Measurements from ENCODE around the gene RESF1. TPM values are rescaled to one million over a fixed set of nuclear protein-coding genes. Genes with fewer than 3 reads are reported as not detected.
A peak's percentile ranks its signal among the peaks of the same experiment; 100 is the strongest.

The RESF1 gene
- total RNA-seq, 1 donor from 2014 or later: 287 TPM

DNA sequence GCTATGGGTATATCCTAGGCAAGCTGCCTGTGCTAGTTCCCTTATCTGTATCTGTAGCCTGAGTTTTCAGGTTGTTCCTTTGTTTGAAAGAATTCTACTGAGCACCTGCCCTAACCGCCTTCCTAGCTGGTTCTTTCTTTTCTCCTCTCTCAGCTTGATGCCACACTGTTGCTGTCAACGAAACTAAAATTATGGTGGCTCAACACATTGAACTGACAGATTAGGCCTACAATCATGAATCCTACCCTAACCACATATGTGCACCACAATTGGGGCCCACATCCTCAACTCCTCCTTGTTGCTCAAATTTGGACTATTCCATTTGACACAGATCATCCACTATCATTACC is 36.2 kb upstream of the RESF1 start:
- peaks cover 20% of the 10 kb centered on the region for H3K36me3 Mint-ChIP-seq (ENCODE audit: insufficient read depth)
- H3K9me3 Mint-ChIP-seq (ENCODE audit: low read depth): peaks cover 40% of the 10 kb centered on the region
- TF ChIP-seq, protein P1, sequence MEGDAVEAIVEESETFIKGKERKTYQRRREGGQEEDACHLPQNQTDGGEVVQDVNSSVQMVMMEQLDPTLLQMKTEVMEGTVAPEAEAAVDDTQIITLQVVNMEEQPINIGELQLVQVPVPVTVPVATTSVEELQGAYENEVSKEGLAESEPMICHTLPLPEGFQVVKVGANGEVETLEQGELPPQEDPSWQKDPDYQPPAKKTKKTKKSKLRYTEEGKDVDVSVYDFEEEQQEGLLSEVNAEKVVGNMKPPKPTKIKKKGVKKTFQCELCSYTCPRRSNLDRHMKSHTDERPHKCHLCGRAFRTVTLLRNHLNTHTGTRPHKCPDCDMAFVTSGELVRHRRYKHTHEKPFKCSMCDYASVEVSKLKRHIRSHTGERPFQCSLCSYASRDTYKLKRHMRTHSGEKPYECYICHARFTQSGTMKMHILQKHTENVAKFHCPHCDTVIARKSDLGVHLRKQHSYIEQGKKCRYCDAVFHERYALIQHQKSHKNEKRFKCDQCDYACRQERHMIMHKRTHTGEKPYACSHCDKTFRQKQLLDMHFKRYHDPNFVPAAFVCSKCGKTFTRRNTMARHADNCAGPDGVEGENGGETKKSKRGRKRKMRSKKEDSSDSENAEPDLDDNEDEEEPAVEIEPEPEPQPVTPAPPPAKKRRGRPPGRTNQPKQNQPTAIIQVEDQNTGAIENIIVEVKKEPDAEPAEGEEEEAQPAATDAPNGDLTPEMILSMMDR (IDR thresholded peaks at IDR 0.05; ENCODE audit: unreplicated experiment): no peak
- no peak overlapping the region for H3K27ac Mint-ChIP-seq
- H3K4me3 Mint-ChIP-seq (ENCODE audit: low read depth): no peak overlapping the region
- H3K4me1 Mint-ChIP-seq (ENCODE audit: low read depth): no peaks in the 10 kb centered on the region
- no peaks in the 10 kb centered on the region for H3K27me3 Mint-ChIP-seq
- DNase-seq (ENCODE audit: low spot score, unreplicated experiment): no peak

- H3K4me1 Mint-ChIP-seq (ENCODE audit: low read depth): peaks cover 3% of the 10 kb centered on the region
- no peak overlapping the region for H3K4me3 Mint-ChIP-seq (ENCODE audit: low read depth)
- H3K27me3 Mint-ChIP-seq: no peaks in the 10 kb centered on the region
- peak overlapping the region; percentile 1 for H3K27ac Mint-ChIP-seq
- no peak for DNase-seq (ENCODE audit: low spot score, unreplicated experiment)
- TF ChIP-seq, protein P1 (IDR thresholded peaks at IDR 0.05; ENCODE audit: unreplicated experiment): no peak
- peaks cover 10% of the 10 kb centered on the region for H3K36me3 Mint-ChIP-seq (ENCODE audit: insufficient read depth)
- H3K9me3 Mint-ChIP-seq (ENCODE audit: low read depth): peaks cover 39% of the 10 kb centered on the region
These were observed 30.8 kb upstream of the RESF1 start for GRCh38 chr12:31928246-31929026.

DNA sequence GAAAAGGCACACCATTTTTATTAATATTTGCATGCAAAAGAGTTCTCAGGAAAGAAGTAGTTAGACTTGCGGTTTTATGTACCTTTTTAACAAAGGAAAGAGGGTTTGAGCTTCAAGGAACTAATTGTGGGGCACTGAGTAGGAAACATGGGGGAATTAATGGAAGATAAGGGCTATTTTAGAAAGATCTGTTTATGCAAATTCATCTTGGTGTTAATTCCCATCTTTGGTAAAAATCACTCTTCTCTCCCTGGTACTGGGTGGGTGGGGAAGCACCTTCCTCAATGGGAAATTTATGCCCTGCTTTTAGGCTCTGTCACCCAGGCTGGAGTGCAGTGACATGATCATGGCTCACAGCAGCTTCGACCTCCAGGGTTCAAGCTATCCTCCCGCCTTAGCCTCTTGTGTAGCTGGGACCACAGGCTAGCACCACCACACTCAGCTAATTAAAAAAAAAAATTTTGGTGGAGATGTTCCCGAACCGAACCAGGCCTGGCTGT is 30.1 kb upstream of the RESF1 start:
- TF ChIP-seq, protein P1 (IDR thresholded peaks at IDR 0.05; ENCODE audit: unreplicated experiment): no peak
- H3K4me1 Mint-ChIP-seq (ENCODE audit: low read depth): peaks cover 4% of the 10 kb centered on the region
- DNase-seq (ENCODE audit: low spot score, unreplicated experiment): no peak
- H3K9me3 Mint-ChIP-seq (ENCODE audit: low read depth): peaks cover 35% of the 10 kb centered on the region
- no peak overlapping the region for H3K4me3 Mint-ChIP-seq (ENCODE audit: low read depth)
- peaks cover 10% of the 10 kb centered on the region for H3K36me3 Mint-ChIP-seq (ENCODE audit: insufficient read depth)
- no peak overlapping the region for H3K27ac Mint-ChIP-seq
- H3K27me3 Mint-ChIP-seq: no peaks in the 10 kb centered on the region

DNA sequence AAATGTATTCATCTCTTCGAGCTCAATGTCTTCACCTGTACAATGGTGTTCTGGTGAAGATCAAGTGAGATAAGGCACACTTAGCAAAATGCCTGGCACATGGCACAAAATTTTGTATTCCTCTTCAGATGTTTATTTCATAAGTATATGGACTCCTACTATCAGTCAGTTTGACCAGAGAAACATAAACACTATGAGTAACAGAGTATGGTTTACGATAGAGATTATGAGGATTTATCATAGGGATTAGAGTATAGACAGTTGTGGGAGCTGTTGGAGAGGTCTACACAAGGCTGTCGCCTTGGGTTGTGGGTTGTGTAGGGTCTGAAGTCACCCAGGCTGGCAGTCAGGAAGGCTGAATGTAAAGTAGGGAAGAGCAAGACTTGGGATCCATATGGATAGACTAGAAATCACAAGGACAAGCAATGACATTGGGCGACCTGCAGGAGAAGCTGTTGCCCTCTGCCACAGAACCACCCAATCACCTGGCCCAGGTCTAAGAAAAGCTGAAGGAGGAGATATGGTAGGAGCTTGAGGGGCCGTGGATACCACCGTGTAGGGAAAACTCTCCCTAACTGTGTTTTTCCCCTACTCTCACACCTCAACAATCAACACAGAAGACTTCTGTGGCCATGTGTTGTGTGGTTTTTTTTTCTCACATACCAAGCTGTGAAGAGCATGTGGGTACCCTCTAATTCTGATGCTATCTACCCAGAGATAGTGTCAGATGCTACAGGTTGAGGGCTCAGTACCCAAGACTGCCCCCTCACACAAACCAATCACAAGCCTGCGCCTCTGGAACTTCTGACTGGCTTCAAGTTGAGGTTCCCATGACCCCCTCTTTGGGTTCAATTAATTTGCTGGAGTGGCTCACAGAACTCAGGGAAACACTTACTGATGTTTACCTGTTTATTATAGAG is 27.2 kb upstream of the RESF1 start:
- Mint-ChIP-seq H3K4me3 (ENCODE audit: low read depth) (no peak overlapping the region), H3K36me3 (ENCODE audit: insufficient read depth) (peaks cover 12% of the 10 kb centered on the region), H3K27me3 (no peaks in the 10 kb centered on the region), H3K9me3 (ENCODE audit: low read depth) (peaks cover 34% of the 10 kb centered on the region), H3K4me1 (ENCODE audit: low read depth) (peaks cover 7% of the 10 kb centered on the region), H3K27ac (no peak overlapping the region)
- TF ChIP-seq, protein P1 (IDR thresholded peaks at IDR 0.05; ENCODE audit: unreplicated experiment): no peak
- no peak for DNase-seq (ENCODE audit: low spot score, unreplicated experiment)

DNA sequence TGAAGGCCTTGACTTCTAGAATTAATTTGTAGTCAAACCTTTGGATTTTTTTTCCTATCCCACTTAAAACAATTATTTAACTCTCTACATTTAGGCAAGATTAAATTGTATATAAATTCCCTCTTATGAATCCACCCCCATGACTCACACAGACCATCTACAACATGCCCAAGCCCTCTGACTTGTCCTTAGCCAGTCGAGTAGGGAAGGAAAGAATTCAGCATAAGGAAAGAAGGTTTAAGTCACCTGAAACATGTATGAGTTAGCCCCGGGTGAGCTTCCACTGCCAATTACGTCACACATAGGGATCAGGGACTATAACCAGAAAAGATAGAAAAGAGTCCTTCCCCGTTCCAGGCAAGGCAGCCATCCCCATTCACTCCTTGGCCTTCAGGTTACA is 14.9 kb upstream of the RESF1 start:
- no peak for DNase-seq (ENCODE audit: low spot score, unreplicated experiment)
- Mint-ChIP-seq H3K9me3 (ENCODE audit: low read depth) (peaks cover 48% of the 10 kb centered on the region), H3K4me1 (ENCODE audit: low read depth) (peaks cover 4% of the 10 kb centered on the region), H3K36me3 (ENCODE audit: insufficient read depth) (peaks cover 37% of the 10 kb centered on the region), H3K27me3 (no peaks in the 10 kb centered on the region), H3K27ac (no peak overlapping the region), H3K4me3 (ENCODE audit: low read depth) (no peak overlapping the region)
- TF ChIP-seq, protein P1 (IDR thresholded peaks at IDR 0.05; ENCODE audit: unreplicated experiment): no peak
